A172 (cell line): ENCODE data around the gene DCP1B. TPM values are rescaled to one million over a fixed set of nuclear protein-coding genes. Genes with fewer than 3 reads are reported as not detected.

Experiments used
- DNase-seq: peaks from one replicate; pipeline ENCODE4 v3.0.0-alpha.2; 2015; ENCODE audit warnings: low spot score
- total RNA-seq: library from RNA; depleted of rRNA; stranded (reverse); fragments of >200 nt; shearing (Covaris generic); gene quantifications from 2 replicates; pipeline ENCODE4 v1.2.3, GENCODE V29; 2014; rRNA removed

The DCP1B gene
- 4.9 and 9.6 TPM in 2 replicates for total RNA-seq

- DNase-seq = peak; percentile 78
These were observed at the start of gene DCP1B for GRCh38 chr12:2004113-2004929. Gene DCP1B (minus strand): TSS chr12:2004457. CDS start chr12:2004431, 26 bp downstream.

DNA sequence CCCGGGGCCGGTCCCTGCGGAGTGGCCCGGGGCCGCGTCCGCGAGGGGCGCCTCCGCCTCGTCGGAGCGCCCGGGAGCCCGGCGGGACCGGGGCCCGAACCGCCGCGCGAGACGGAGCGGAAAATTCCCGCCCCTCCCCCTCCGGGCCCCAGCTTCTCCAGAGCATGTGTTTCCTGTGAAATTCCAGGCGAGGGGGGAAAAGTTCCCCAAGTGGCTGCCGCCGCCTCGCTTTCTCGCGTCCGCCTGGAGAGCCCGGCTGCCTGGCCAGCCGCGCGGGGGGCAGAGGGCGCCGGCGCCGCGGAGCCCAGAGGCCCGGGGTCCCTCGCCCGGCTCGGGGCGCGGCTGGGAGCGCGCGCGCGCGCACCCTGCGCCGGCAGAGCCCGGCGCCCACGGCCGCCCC is 49.4 kb upstream of the DCP1B start:
- DNase-seq = no peak

GRCh38 chr12:2052826-2053678 is 48.8 kb upstream of the DCP1B start, which contains the start of gene CACNA1C:
Gene CACNA1C (plus strand): TSS chr12:2052987. CDS start chr12:2053563, 576 bp downstream.
- peak; percentile 3 for DNase-seq

- no peak for DNase-seq
These were observed 47.7 kb upstream of the DCP1B start for GRCh38 chr12:2051700-2052621.

- no peak for DNase-seq
These were observed 45.6 kb upstream of the DCP1B start for GRCh38 chr12:2049604-2050540.

- no peak for DNase-seq
These were observed 43.5 kb upstream of the DCP1B start for GRCh38 chr12:2047752-2048151.

DNA sequence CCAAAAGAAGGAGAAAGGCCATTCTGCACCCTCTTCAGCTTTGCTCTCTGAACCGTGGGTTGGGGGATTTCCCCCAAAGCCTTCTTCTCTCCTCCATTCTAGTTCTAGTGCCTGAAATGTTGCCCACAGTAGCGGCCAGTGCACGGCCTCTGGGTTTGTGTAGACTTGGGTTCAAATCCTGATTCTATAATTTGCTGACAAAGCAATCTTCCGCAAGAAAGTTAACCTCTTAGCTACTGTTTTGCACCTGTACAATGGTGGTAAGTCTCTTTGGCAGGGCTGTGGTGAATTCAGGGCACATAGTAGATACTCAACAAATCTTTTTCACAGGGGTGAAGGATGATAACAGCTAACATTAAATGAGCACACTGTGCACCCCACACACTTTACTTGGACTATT is 42.7 kb upstream of the DCP1B start:
- DNase-seq = no peak

- DNase-seq = no peak
These were observed 39.9 kb upstream of the DCP1B start for GRCh38 chr12:2044165-2044564.

DNA sequence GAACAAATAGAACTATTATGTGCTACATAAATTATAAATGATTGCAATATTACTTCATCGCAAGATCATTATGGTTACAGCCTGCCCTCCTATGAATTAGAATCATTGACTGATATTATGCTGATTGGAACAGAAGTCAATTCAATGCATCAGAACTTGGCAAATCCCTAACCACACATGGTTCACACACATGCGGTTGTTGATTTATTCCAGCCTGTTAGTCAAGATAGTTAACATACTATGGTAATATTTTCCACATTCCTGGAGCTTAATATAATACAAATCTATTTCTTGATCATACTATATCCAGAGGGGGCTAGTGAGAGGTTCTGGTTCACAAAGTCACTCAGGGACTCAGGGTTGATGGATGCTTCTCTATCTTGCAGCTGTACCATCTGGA is 38.8 kb upstream of the DCP1B start:
- no peak for DNase-seq

DNA sequence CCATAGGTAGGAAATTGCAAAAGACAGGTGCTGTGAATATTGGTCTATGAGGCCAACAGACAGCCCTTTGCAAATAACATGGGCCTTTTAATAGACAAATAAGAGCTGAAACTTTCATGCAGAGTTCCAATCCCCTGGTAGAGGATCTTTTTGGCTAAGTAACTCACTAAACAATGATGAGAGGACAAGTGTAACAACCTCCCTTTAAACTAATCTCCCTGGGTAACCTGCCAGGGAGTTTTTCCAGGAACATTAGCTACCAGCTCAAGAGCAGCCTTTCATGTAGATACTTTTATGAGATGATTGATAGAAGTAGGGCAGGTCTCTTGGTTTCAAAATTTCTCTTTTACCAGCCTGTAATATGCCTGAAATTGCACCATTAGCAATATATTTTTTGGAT is 34.8 kb upstream of the DCP1B start:
- no peak for DNase-seq

GRCh38 chr12:2035431-2036055 is 31.3 kb upstream of the DCP1B start:
- no peak for DNase-seq

DNA sequence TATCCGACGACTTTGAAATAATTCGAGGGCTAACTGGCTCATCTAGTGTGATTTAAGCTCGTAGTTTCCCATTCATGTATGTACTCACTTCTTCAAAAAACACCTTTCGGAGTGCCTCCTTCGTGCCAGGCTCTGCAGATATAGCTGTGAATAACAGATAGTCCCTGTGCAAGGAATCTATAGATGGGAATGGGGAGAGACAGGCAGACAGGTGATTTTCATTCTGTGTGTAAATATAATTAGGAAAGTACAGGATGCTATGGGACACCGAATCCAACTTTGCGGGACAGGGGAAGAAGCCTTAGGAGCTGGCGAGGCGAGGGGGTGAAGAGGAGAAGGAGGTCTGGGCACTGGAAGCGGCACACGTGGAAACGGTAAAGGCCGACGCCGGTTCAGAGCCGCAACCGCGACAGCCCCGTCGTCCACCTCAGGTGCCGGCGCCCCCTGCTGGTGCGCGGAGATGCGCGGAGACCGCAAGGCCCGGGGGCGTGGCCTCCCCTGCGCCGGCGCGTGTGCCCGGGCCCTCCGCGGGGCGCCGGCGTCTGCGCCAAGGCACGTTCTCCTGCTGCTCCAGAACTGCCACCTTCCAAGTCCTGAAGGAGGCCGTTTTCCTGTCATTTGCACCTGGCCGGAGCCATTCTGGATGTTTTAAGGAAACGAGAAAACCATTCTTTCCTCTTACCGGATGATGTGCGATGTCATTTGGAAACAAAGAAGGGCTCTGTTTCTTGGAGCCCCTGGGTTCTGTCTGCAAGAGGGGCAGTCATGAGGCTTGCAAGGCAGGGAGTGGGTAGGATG is 30.6 kb upstream of the DCP1B start:
- peak; percentile 22 for DNase-seq

DNA sequence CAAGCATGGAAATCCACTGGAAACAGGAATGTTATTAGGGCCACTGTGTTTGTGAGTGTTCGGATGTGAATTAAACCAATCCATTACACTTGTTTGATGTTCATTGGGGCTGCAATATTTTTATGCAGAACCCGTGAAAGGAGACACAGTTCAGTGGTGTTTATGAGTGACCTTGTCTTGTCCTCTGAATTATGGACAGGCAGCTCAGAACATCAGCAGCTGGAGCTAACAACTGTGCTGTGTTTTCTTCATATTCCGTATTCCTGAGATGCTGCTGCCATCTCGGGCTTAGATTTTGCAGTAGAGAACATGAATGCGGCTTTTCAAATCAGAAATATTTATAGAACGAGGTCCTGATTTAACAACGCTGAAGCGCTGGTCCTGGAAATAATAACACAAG is 28.2 kb upstream of the DCP1B start:
- DNase-seq = no peak

- no peak for DNase-seq
These were observed 25.6 kb upstream of the DCP1B start for GRCh38 chr12:2029851-2030250.

DNA sequence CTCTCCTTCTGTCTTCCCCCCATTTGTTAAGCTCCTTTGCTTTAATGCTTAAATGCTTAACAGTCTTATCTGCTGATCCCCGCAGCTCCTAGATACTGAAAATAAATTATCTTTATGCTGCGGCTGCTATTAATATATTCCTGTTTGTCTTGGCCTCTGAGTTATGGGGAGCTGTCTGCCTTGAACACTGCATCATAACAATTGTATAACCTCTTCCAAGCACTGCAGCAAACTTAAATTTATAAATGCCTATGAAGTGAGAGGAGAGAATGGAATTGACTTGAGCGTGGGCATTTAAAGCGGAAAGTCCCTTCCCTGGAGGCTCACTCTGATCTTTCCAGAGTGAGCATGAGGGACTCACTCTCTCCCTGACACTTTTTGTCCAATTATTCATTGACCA is 23.1 kb upstream of the DCP1B start:
- DNase-seq = no peak

DNA sequence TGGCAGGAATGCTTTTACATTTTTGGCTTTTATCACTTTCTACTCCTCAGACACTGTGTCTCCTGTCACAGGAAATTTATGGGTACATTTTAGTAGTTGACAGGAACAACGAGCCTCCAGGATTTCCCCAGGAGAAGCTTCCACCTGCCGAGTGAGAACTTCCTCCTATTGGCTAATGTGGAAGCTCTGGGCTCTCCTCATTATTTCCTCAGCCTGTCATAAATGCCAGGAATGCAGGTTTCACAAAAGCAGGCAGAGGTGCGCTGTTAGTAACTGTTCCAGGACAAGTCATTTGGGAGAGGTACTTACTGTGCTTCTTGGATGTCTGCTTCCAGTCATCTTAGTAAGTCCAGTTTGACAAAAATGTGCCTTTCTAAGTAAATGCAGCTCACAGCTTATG is 19.1 kb upstream of the DCP1B start:
- no peak for DNase-seq

GRCh38 chr12:2020511-2020910 is 16.3 kb upstream of the DCP1B start:
- DNase-seq = no peak

GRCh38 chr12:2019126-2019525 is 14.9 kb upstream of the DCP1B start:
- DNase-seq = no peak

DNA sequence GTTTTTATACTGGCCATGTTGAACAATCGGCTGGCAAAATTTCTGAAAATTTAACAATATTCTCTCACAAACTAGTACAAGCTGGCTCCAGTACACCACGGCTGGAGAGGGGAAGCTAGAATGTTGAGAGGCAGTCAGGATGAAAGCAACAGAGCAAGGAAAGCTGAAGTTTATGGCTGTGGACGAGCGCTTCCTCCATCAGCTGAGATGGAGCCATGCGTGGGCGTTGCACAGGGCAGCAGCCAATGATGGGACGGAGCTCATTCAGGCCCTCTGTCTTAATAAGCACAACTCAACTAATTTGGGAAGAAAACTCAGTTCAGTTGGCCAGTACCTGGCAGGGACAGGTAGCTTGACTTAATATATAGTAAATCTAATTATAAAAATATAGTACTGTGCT is 14.1 kb upstream of the DCP1B start:
- DNase-seq = no peak
